Fibroblast of peridontal ligament (primary cell): ENCODE measurements around the gene DNASE1L2.

Experiments
- DNase-seq: peaks from one replicate; pipeline ENCODE4 v3.0.0-alpha.2; 2010; ENCODE audit errors: extremely low read depth

DNASE1L2 gene

GRCh38 chr16:2284797-2285576, 48.7 kb downstream of the DNASE1L2 start:
- no peak for DNase-seq

GRCh38 chr16:2285731-2286191, 49.5 kb downstream of the DNASE1L2 start:
- DNase-seq, result no peak

- DNase-seq, result no peak
Observed at GRCh38 chr16:2286550-2286949, 50.3 kb downstream of the DNASE1L2 start.

- no peak for DNase-seq
Observed at GRCh38 chr16:2287916-2288547, 51.8 kb downstream of the DNASE1L2 start.
